HG02678 (cell line): ENCODE results near the gene TMEM182.

ENCODE experiments used
- ATAC-seq: cut with Tn5 transposase; IDR thresholded peaks from one replicate; pipeline ENCODE4 v1.9.1; 2021; ENCODE audit warnings: mild to moderate bottlenecking, moderate library complexity; ENCODE audit not compliant: unreplicated experiment

The TMEM182 gene

DNA sequence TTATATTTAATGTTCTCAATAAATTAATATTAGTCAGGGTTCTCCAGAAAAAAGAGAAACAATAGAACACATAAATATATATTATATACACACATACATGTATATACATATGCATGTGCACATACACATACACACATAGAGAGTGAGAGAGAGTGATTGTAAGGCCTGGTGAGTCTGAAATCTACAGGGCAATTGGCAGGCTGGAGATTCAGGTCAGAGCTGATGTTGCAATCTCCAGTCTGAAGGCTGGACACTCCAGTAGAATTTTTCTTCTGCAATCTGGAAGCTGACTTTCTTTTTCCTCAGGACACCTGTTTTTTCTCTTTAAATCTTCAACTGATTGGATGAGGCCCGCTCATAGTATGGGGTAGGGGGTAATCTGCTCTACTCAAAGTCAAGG lies 3.2 kb downstream of the TMEM182 start:
- no peak for ATAC-seq

- no peak for ATAC-seq
Observed at GRCh38 chr2:102768253-102768652, 6.4 kb downstream of the TMEM182 start.

DNA sequence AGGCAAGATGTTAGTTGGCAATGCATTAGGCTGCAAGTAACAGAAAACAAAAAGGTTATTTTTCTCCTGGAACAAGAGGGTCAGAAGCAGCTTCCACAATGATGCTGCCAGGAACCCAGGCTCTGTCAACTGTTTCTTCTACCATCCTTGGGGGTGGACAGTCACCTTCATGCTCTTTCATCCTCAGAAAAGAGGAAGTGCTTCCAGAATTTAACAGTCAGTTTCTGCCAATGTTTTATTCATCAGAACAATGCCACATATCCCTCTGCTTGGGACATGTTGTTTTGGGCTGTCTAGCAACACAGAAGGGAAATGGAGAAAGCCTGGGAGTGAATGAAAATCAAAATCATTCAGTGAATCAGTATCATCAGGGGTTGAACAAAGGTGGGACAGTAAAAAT lies 7.1 kb downstream of the TMEM182 start:
- no peak for ATAC-seq

DNA sequence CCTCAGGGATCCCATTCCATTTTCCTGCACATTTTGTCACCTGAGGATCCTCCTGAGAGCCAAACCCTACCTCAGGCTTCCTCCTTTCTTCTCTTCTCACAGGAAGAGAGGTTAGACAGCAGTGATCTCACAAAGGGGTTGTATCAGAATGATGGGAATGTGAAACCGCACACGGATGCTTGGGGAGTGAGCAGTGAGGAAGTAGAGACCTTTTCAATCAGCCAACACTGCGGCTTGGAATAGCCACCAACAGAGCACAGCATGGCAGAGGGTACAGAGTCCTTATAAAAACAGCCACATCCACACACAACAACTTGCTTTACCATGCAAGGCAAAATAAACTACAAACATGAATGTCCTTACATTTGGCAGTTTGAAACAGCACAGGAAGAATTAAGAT lies 8.7 kb downstream of the TMEM182 start:
- ATAC-seq: no peak

DNA sequence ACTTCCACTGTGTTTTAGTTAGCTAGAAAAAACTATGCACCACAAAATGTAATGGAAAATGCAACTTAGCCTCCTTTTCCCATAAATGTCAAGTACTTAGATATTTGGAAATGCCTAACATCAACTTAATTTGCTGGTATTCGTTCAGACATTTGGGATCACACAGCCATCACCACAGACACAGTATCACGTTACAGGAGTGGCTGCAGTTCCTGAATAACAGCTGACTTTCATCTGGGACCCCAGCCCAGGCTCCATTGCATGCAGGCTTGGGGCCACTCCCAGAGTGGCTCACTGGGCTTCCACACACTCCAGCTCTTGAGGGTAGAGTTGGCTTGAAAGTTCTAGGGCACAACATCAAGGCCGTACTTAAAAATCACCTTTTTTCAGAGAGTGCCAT lies 9.3 kb downstream of the TMEM182 start:
- no peak for ATAC-seq

GRCh38 chr2:102772659-102773058 lies 10.8 kb downstream of the TMEM182 start:
- ATAC-seq: no peak

DNA sequence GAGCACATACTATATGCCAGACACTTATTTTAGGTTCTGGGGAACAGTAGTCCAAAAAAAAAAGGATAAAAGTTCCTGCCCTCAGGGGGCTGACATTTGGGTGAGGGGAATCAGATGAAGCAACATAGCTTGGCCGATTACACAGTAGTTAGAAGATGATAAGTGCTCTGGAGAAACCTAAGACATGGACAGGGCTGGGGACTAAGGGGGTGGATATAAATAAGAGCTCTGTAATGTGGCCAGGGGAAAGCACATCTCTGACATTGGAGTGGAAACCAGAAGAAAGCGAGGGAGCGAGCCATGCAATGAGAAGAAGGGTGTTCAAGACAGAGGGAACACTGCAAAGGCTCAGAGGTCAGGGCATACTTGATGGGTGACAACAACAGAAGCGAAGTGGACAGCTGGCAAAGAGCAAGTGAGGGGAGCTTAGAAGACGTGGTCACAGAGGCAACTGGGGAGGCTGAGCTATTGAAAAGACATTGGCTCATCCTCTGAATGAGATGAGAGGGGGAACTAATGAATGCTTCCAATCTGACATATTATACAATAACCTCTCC lies 11.4 kb downstream of the TMEM182 start:
- no peak for ATAC-seq

DNA sequence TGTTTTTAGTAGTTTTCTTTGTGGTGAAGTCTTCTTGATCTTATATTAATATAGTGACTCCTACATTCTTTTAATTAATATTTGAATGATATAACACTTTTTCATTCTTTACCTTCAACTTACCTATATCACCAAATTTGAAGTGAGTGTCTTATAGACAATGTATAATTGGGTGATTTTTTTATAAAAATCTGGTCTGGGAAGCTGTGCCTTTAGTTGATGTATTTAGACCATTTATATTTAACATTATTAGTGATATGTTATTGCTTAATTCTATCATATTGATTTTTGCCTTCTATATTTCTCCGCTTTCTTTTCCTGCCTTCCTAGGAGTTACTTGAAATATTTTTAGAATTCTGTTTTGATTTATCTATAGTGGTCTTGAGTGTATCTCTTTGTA lies 16.4 kb downstream of the TMEM182 start:
- ATAC-seq: no peak

- no peak for ATAC-seq
Observed at GRCh38 chr2:102780467-102780866, 18.6 kb downstream of the TMEM182 start.

- ATAC-seq: no peak
Observed at GRCh38 chr2:102782187-102782586, 20.4 kb downstream of the TMEM182 start.

DNA sequence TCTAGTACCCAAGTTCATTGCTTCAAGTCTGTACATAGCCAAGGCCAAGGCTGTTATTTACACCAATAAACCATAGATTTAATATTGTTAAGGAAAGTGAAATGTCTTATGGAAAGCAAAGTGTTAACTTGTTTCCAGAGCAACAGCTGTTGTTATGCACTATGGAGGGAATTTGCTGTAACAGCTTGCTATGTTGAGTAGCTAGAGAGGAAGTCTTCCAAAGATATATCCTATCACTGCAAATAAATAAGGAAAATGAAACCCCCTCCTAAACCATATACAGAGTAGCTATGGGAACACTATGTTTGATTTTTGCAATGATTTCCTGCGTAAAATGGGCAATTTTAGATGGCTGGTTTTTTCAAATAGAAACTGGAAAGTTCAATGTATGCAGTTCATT lies 21.1 kb downstream of the TMEM182 start:
- no peak for ATAC-seq

- no peak for ATAC-seq
Observed at GRCh38 chr2:102783506-102784183, 21.8 kb downstream of the TMEM182 start.

DNA sequence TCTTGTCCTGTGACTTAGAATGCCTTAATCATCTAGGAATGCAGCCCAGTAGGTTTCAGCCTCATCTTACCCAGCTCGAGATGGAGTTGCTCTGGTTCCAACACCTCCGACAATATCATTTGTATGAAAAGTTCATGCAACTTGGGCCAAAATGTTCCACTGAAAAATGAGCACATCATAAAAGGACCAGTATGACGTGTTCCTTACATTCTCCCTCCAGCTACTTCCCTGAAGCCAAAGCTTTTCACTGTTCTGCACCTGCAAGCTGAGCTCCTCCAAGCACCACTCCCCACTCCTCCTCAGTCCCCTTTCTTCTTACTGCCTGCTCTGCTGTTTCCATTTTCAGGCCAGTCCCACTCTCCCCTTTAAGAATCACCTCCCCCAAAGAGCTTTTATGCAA lies 23.1 kb downstream of the TMEM182 start:
- ATAC-seq: no peak

DNA sequence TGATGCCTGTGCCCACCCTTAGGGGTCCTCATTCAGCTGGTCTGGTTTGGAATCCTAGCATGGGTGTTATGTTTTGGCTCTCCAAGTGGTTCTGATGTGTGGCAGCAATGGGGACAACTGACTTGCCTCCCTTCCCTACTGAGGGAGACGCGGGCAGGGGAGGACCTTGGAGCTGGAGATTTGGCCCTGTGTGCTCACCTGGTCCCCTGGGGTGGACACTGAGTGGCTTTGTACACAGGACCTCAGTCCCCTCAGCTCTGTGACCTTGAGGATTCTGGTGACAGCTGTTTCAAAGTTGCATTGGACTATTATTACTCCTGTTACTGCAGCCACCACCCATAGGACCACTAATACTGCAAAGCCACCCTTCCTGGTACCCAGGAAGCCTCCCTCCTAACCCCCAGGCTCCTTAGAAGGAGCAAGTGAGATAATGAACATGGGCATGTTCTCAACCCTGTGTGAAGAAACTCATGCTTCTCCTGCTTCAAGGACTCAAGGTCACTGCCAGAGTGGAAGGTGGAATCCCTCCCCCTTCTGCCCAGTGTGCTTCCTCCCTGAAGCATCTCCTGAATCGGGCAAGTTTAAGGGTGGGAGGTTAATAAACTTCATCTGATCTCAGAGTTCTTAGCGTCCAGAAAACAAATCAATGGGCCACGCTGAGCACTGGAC lies 26.5 kb downstream of the TMEM182 start:
- ATAC-seq: no peak

- no peak for ATAC-seq
Observed at GRCh38 chr2:102788885-102789260, 27.0 kb downstream of the TMEM182 start.

DNA sequence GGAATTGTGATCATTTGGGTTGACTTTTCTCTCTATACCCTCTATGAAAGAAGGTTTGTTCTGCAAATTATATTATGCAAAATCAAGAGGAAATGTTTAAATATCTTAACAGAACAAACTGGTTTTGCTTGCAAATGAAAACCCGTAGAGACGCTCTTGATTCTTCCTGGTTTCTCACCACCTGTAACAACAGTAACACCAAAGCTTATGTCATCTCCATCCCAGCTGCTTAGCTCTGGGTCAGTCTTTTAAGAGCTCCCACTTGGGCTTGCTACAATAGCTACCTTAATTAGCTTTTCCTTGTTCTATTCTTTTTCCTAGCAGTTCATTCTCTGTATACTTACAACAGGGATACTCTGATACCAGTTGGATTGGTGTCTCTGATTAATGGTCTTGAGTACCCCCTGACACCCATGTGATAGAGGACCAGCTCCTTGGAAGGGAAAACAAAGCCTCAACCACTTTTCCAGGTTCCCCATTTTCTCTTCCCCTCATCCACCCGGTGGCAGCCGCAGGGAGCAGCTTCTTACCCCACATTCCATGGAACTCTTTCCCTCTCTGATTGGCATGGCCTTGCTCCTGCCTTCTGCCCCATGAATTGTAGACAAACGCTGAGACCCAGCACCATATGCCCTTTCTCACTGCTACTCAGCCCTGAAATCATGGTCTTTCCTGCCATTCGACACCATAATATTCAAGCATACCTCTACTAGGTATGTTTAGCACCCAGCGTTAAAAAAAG lies 27.7 kb downstream of the TMEM182 start:
- ATAC-seq: no peak

DNA sequence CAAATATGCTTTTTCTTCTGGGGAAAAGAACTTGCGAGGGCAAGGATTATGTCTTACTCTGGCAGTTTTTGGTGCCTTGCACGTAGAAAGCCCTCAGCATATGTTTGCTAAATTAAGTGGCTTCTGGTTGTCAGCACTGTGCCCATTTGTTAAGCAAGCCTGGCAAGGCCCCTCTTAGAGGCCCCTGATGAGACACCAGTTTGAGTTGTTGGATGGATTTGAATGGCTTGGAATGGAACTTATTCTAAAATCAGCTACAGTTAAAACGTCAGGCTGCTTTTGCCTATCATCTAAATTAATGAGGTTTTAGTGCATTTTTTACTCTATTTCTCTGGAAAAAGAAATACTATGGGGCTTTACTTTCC lies 28.2 kb downstream of the TMEM182 start:
- ATAC-seq: no peak

DNA sequence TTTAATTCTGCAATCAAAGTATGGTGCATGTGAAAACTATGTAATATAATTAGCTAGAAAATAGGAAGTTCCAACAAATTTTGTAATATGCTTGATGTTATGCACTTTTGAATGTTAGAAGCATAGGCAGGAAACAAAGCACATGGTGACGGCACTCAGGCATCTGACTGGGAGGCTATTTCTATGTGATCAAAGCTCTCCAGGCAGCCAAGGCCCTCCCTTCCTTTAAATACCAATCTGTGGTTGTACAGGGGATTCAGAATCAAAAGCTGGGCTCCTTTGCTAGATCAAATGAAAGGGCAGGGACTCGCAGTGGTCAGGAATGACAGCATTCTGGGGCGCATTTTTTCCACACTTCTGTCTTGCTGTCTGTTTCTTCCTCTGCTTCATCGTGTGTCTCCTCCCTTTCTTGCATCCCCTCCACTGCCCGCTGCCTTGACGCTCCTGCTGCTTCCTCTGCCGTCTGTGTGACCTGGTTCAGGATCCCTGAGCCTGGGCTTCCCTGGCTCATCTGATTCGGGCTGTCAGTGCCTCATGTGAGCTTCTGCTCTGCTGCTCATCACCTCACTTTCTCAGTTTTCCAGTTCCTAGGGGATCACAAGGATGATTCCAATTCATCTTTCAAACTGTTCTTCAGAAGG lies 30.9 kb downstream of the TMEM182 start:
- ATAC-seq: no peak

DNA sequence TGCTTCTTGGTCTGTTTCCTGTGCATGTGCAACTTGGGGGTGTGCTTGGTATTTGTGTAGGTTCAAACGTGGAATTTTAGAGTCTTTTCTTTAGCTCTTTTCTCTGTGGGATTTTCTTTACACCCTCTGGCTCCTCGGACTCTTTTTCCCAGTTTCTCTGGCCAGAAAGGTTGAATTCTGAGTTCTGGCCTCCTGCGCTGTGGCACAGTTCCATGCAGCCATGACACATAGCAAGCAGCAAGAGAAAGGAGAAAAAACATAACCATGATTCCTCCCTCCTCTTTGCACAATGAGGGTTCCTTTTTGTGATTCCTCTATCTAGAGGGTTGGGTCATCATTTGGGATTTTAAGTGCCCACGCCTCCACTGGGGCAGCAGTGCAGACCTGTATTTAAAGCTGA lies 33.8 kb downstream of the TMEM182 start:
- ATAC-seq: no peak

GRCh38 chr2:102796337-102796736 lies 34.5 kb downstream of the TMEM182 start:
- ATAC-seq: no peak

GRCh38 chr2:102797486-102797885 lies 35.7 kb downstream of the TMEM182 start:
- ATAC-seq: no peak
